ENCODE measurements around the gene MAML3. TPM values are rescaled to one million over a fixed set of nuclear protein-coding genes. Genes with fewer than 3 reads are reported as not detected.

MAML3 gene
- polyA plus RNA-seq, 1 donor (not counting 4 experiments of a cell fraction or from before 2014, with no cell fraction given) = 0.68 TPM

- TF ChIP-seq, protein P1, sequence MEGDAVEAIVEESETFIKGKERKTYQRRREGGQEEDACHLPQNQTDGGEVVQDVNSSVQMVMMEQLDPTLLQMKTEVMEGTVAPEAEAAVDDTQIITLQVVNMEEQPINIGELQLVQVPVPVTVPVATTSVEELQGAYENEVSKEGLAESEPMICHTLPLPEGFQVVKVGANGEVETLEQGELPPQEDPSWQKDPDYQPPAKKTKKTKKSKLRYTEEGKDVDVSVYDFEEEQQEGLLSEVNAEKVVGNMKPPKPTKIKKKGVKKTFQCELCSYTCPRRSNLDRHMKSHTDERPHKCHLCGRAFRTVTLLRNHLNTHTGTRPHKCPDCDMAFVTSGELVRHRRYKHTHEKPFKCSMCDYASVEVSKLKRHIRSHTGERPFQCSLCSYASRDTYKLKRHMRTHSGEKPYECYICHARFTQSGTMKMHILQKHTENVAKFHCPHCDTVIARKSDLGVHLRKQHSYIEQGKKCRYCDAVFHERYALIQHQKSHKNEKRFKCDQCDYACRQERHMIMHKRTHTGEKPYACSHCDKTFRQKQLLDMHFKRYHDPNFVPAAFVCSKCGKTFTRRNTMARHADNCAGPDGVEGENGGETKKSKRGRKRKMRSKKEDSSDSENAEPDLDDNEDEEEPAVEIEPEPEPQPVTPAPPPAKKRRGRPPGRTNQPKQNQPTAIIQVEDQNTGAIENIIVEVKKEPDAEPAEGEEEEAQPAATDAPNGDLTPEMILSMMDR (optimal IDR thresholded peaks at IDR 0.05 in 1 of 3, IDR thresholded peaks at IDR 0.05 in 1 of 3, conservative IDR thresholded peaks at IDR 0.05 in 1 of 3; ENCODE audit: extremely low read depth in 1 of 3, insufficient read depth in 2 of 3, low read length in 3 of 3) = no peak
- TF ChIP-seq EZH2 (IDR thresholded peaks at IDR 0.05; ENCODE audit: low read length) = no peak
- H3K9me1 ChIP-seq (ENCODE audit: control insufficient read depth, extremely low read depth, insufficient read depth, low read length) = no peaks in the 10 kb centered on the region
- H3K27ac ChIP-seq (ENCODE audit: control insufficient read depth, insufficient read depth, low read length) = no peak overlapping the region
- dilution Hi-C loops (cut with MboI; ENCODE audit: extremely low pct_ligation_motif_present, low sequenced_read_pairs) = no loop called here
- no peaks in the 10 kb centered on the region for H3K79me2 ChIP-seq (ENCODE audit: control insufficient read depth, insufficient read depth, low read length)
- H3K4me2 ChIP-seq (ENCODE audit: control insufficient read depth, extremely low read depth, insufficient read depth, low read depth, low read length) = no peak overlapping the region
- H3K9me3 ChIP-seq (ENCODE audit: control insufficient read depth, low read depth, low read length) = no peaks in the 10 kb centered on the region
- no peak overlapping the region for H2AFZ ChIP-seq (ENCODE audit: control insufficient read depth, low read length)
- H4K20me1 ChIP-seq (ENCODE audit: control insufficient read depth, extremely low read depth, insufficient read depth, low read length) = no peaks in the 10 kb centered on the region
- H3K27me3 ChIP-seq (ENCODE audit: control insufficient read depth, extremely low read depth, insufficient read depth, low read length) = no peaks in the 10 kb centered on the region
- H3K36me3 ChIP-seq (ENCODE audit: control insufficient read depth in 2 of 2, extremely low read depth in 1 of 2, insufficient read depth in 2 of 2, low read length in 2 of 2) = no peaks in the 10 kb centered on the region
- H3K4me1 ChIP-seq (ENCODE audit: control insufficient read depth, extremely low read depth, insufficient read depth, low read length) = no peaks in the 10 kb centered on the region
- no peak overlapping the region for H3K4me3 ChIP-seq (ENCODE audit: control insufficient read depth in 2 of 3, extremely low read depth in 1 of 3, insufficient read depth in 2 of 3, low read depth in 1 of 3, low read length in 3 of 3)
- H3K9ac ChIP-seq (ENCODE audit: control insufficient read depth, extremely low read depth, insufficient read depth, low read length) = no peak overlapping the region
- DNase-seq (ENCODE audit: low read depth, low spot score) = no peak
- FAIRE-seq = no peak
Measured at GRCh38 chr4:139789096-139789654, 364.8 kb downstream of the MAML3 start.

DNA sequence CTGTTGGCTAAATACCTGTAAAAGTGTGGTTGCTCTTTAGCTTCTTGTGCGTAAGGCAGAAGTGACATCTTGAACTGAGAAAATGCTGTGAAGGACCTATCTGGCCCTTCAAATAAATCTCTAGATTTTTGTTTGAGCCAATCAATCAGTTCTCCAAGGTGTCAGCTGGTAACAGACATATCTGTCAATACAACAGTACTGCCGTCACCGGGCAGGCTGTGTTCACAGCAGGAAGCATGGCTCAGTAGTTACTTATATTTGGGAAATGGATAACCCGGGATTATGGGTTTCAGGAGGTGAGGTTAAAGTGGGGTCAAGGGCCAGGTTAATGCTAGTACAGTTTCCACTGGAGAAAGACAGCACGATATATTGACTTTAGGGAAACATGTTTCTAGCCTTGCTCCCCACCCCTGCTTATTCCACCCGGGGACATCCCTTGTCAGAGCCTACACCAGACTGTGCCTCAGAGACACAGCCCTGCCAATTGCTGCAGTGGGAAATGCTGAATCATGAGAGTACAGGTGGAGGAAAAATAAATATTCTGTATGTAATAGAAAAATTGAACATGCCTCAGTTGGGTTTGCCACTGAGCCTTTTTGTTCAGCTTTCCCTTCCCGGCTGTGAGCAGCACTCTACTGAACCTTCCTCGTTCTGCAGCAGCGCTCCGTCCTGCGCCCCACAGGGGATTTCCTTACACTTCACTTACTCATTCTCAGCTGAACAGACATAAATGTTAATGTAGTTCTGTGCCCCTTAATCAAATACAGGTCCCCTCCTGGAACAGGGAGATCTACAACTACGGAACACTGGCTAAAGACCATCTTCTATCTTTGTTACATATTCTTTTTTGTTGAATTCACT, 367.3 kb downstream of the MAML3 start:
- dilution Hi-C loops (cut with MboI; ENCODE audit: extremely low pct_ligation_motif_present, low sequenced_read_pairs) = no loop called here
- DNase-seq (ENCODE audit: low read depth, low spot score) (no peak), FAIRE-seq (no peak)
- H3K9ac ChIP-seq (ENCODE audit: control insufficient read depth, extremely low read depth, insufficient read depth, low read length) = no peak overlapping the region
- H3K4me2 ChIP-seq (ENCODE audit: control insufficient read depth, extremely low read depth, insufficient read depth, low read depth, low read length) = no peak overlapping the region
- H3K9me3 ChIP-seq (ENCODE audit: control insufficient read depth, low read depth, low read length) = no peaks in the 10 kb centered on the region
- no peaks in the 10 kb centered on the region for H3K4me1 ChIP-seq (ENCODE audit: control insufficient read depth, extremely low read depth, insufficient read depth, low read length)
- TF ChIP-seq, protein P1 (optimal IDR thresholded peaks at IDR 0.05 in 1 of 3, IDR thresholded peaks at IDR 0.05 in 1 of 3, conservative IDR thresholded peaks at IDR 0.05 in 1 of 3; ENCODE audit: extremely low read depth in 1 of 3, insufficient read depth in 2 of 3, low read length in 3 of 3) = no peak
- TF ChIP-seq EZH2 (IDR thresholded peaks at IDR 0.05; ENCODE audit: low read length) = no peak
- no peaks in the 10 kb centered on the region for H4K20me1 ChIP-seq (ENCODE audit: control insufficient read depth, extremely low read depth, insufficient read depth, low read length)
- no peaks in the 10 kb centered on the region for H3K27me3 ChIP-seq (ENCODE audit: control insufficient read depth, extremely low read depth, insufficient read depth, low read length)
- no peaks in the 10 kb centered on the region for H3K79me2 ChIP-seq (ENCODE audit: control insufficient read depth, insufficient read depth, low read length)
- no peaks in the 10 kb centered on the region for H3K36me3 ChIP-seq (ENCODE audit: control insufficient read depth in 2 of 2, extremely low read depth in 1 of 2, insufficient read depth in 2 of 2, low read length in 2 of 2)
- no peaks in the 10 kb centered on the region for H3K9me1 ChIP-seq (ENCODE audit: control insufficient read depth, extremely low read depth, insufficient read depth, low read length)
- H3K27ac ChIP-seq (ENCODE audit: control insufficient read depth, insufficient read depth, low read length) = no peak overlapping the region
- H2AFZ ChIP-seq (ENCODE audit: control insufficient read depth, low read length) = no peak overlapping the region
- no peak overlapping the region for H3K4me3 ChIP-seq (ENCODE audit: control insufficient read depth in 2 of 3, extremely low read depth in 1 of 3, insufficient read depth in 2 of 3, low read depth in 1 of 3, low read length in 3 of 3)
